ENCODE measurements around the gene NECTIN4. TPM values are rescaled to one million over a fixed set of nuclear protein-coding genes. Genes with fewer than 3 reads are reported as not detected.

Gene NECTIN4
- polyA plus RNA-seq, 1 of the 3 experiments (the other 2 are of a cell fraction): 0.59 TPM

- no peak for TF ChIP-seq RFX5 (IDR thresholded peaks at IDR 0.05; ENCODE audit: low read length)
- no peak for TF ChIP-seq FOSL2 (IDR thresholded peaks at IDR 0.05; ENCODE audit: borderline replicate concordance, low read depth)
- no peak for TF ChIP-seq USF1 (IDR thresholded peaks at IDR 0.05; ENCODE audit: borderline replicate concordance, low read depth)
- no peak for TF ChIP-seq USF2 (IDR thresholded peaks at IDR 0.05; ENCODE audit: borderline replicate concordance, low read depth, low read length)
- TF ChIP-seq CTCF (IDR thresholded peaks at IDR 0.05): no peak
Observed at GRCh38 chr1:161081519-161081918, 7.8 kb downstream of the NECTIN4 start (continued).

- Histone ChIP-seq H2AFZ (ENCODE audit: low read depth) (no peak overlapping the region), H4K20me1 (ENCODE audit: insufficient read depth) (no peaks in the 10 kb centered on the region), H3K36me3 (replicated peaks in 1 of 2; ENCODE audit: control insufficient read depth in 1 of 2, insufficient read depth in 2 of 2, low read length in 1 of 2) (no peaks in the 10 kb centered on the region), H3K4me3 (ENCODE audit: low read depth in 2 of 2, low read length in 1 of 2) (no peak overlapping the region), H3K27ac (ENCODE audit: low read depth in 2 of 2, low read length in 1 of 2) (no peak overlapping the region), H3F3A (replicated peaks; ENCODE audit: insufficient read depth) (no peaks in the 10 kb centered on the region), H3K4me2 (no peak overlapping the region), H3K79me2 (ENCODE audit: insufficient read depth) (no peaks in the 10 kb centered on the region), H3K27me3 (ENCODE audit: insufficient read depth) (no peaks in the 10 kb centered on the region), H3K9ac (no peak overlapping the region), H3K4me1 (ENCODE audit: control insufficient read depth in 1 of 2, insufficient read depth in 2 of 2, low read depth in 1 of 2, low read length in 1 of 2) (peaks cover 8 to 13% of the 10 kb centered on the region in 2 experiments; a peak in 2 of 4 replicates), H3K9me3 (no peaks in the 10 kb centered on the region), H3K9me2 (no peaks in the 10 kb centered on the region)
- TF ChIP-seq ZBTB33 (IDR thresholded peaks at IDR 0.05; ENCODE audit: borderline replicate concordance, low read depth) (no peak), IRF3 (IDR thresholded peaks at IDR 0.05; ENCODE audit: low read depth, low read length) (no peak), MXI1 (IDR thresholded peaks at IDR 0.05; ENCODE audit: low read depth, low read length) (no peak), GABPA (IDR thresholded peaks at IDR 0.05; ENCODE audit: low read depth) (no peak), MEF2A (IDR thresholded peaks at IDR 0.05; ENCODE audit: borderline replicate concordance, low read depth) (no peak), REST (IDR thresholded peaks at IDR 0.05; ENCODE audit: low read depth, low read length) (no peak)
- WGBS (ENCODE audit: low lambda C conversion rate): 49% methylated on average over 5 of the region's 5 CpGs
- ChIA-PET POLR2A (no interaction called here), CTCF (interaction anchor here (0.7 to 22.7 kb wide), 4 partner anchors 9 to 85 kb away, joined by 3 to 198 read pairs (median 6); partner anchors contain the start of genes KLHDC9 and NECTIN4)
- no peak for DNase-seq
Observed at GRCh38 chr1:161080441-161081405, 8.6 kb downstream of the NECTIN4 start.

Measured in SK-N-SH (cell line).